ENCODE measurements around the gene PDE10A.

The PDE10A gene

GRCh38 chr6:165701564-165702354 lies 38.7 kb upstream of the PDE10A start:
- Histone ChIP-seq H3K27ac (ENCODE audit: low read depth, low read length, poor library complexity, severe bottlenecking) (no peak overlapping the region), H3K9ac (ENCODE audit: low read length) (no peak overlapping the region)

GRCh38 chr6:165701005-165701404 lies 38.0 kb upstream of the PDE10A start:
- Histone ChIP-seq H3K79me2 (ENCODE audit: insufficient read depth, low read length) (no peaks in the 10 kb centered on the region), H3K27me3 (ENCODE audit: insufficient read depth, low read length) (no peaks in the 10 kb centered on the region)
- no peak for TF ChIP-seq EZH2 (IDR thresholded peaks at IDR 0.05; ENCODE audit: borderline replicate concordance, low read length)
- no peak for TF ChIP-seq CTCF (IDR thresholded peaks at IDR 0.05; ENCODE audit: low read length)

More at GRCh38 chr6:165701564-165702354, 38.7 kb upstream of the PDE10A start:
- no peak overlapping the region for H3K4me3 ChIP-seq (ENCODE audit: low read depth, low read length, poor library complexity, severe bottlenecking)
- no peaks in the 10 kb centered on the region for H3K4me1 ChIP-seq (ENCODE audit: insufficient read depth, low read length, severe bottlenecking)
- H3K4me2 ChIP-seq (ENCODE audit: low read length) = no peak overlapping the region
- no peak overlapping the region for H2AFZ ChIP-seq (ENCODE audit: low read length)
- H3K9me3 ChIP-seq (ENCODE audit: low read length) = no peaks in the 10 kb centered on the region
- 0 out of 2 replicates have a peak, but pooled peaks cover 4% of the 10 kb centered on the region for H3K27me3 ChIP-seq (ENCODE audit: insufficient read depth, low read length)
- H3K79me2 ChIP-seq (ENCODE audit: insufficient read depth, low read length) = no peaks in the 10 kb centered on the region
- H3F3A ChIP-seq (ENCODE audit: insufficient read depth, low read length) = no peaks in the 10 kb centered on the region
- H4K20me1 ChIP-seq (ENCODE audit: insufficient read depth, low read length) = no peaks in the 10 kb centered on the region
- no peak for TF ChIP-seq CTCF (IDR thresholded peaks at IDR 0.05; ENCODE audit: low read length)
- no peak for TF ChIP-seq EZH2 (IDR thresholded peaks at IDR 0.05; ENCODE audit: borderline replicate concordance, low read length)
- H3K36me3 ChIP-seq (ENCODE audit: insufficient read depth, low read length) = no peaks in the 10 kb centered on the region
- no peaks in the 10 kb centered on the region for H3K9me2 ChIP-seq (ENCODE audit: low read depth, low read length)

GRCh38 chr6:165698868-165699267 lies 35.8 kb upstream of the PDE10A start:
- no peaks in the 10 kb centered on the region for H3K79me2 ChIP-seq (ENCODE audit: insufficient read depth, low read length)
- H3K9me2 ChIP-seq (ENCODE audit: low read depth, low read length) = no peaks in the 10 kb centered on the region
- no peaks in the 10 kb centered on the region for H4K20me1 ChIP-seq (ENCODE audit: insufficient read depth, low read length)
- no peaks in the 10 kb centered on the region for H3F3A ChIP-seq (ENCODE audit: insufficient read depth, low read length)
- H3K9me3 ChIP-seq (ENCODE audit: low read length) = no peaks in the 10 kb centered on the region
- H3K4me3 ChIP-seq (ENCODE audit: low read depth, low read length, poor library complexity, severe bottlenecking) = no peak overlapping the region
- no peak overlapping the region for H2AFZ ChIP-seq (ENCODE audit: low read length)
- no peak for TF ChIP-seq CTCF (IDR thresholded peaks at IDR 0.05; ENCODE audit: low read length)
- no peak for TF ChIP-seq EZH2 (IDR thresholded peaks at IDR 0.05; ENCODE audit: borderline replicate concordance, low read length)
- H3K36me3 ChIP-seq (ENCODE audit: insufficient read depth, low read length) = no peaks in the 10 kb centered on the region
- no peak overlapping the region for H3K27ac ChIP-seq (ENCODE audit: low read depth, low read length, poor library complexity, severe bottlenecking)
- no peaks in the 10 kb centered on the region for H3K4me1 ChIP-seq (ENCODE audit: insufficient read depth, low read length, severe bottlenecking)
- no peak overlapping the region for H3K4me2 ChIP-seq (ENCODE audit: low read length)
- no peak overlapping the region for H3K9ac ChIP-seq (ENCODE audit: low read length)
- H3K27me3 ChIP-seq (ENCODE audit: insufficient read depth, low read length) = no peaks in the 10 kb centered on the region

More at GRCh38 chr6:165701005-165701404, 38.0 kb upstream of the PDE10A start:
- Histone ChIP-seq H2AFZ (ENCODE audit: low read length) (no peak overlapping the region), H3K36me3 (ENCODE audit: insufficient read depth, low read length) (no peaks in the 10 kb centered on the region), H3K9me3 (ENCODE audit: low read length) (no peaks in the 10 kb centered on the region), H3K4me2 (ENCODE audit: low read length) (no peak overlapping the region), H3K27ac (ENCODE audit: low read depth, low read length, poor library complexity, severe bottlenecking) (no peak overlapping the region), H4K20me1 (ENCODE audit: insufficient read depth, low read length) (no peaks in the 10 kb centered on the region), H3K4me1 (ENCODE audit: insufficient read depth, low read length, severe bottlenecking) (no peaks in the 10 kb centered on the region), H3K9ac (ENCODE audit: low read length) (no peak overlapping the region), H3F3A (ENCODE audit: insufficient read depth, low read length) (no peaks in the 10 kb centered on the region), H3K9me2 (ENCODE audit: low read depth, low read length) (no peaks in the 10 kb centered on the region), H3K4me3 (ENCODE audit: low read depth, low read length, poor library complexity, severe bottlenecking) (no peak overlapping the region)

Measured in OCI-LY1 (cell line).